GM18498 (cell line): Measurements from ENCODE around the gene ACOX1.

ENCODE experiments used
- ATAC-seq: cut with Tn5 transposase; IDR thresholded peaks from one replicate; pipeline ENCODE4 v1.9.1; 2021; ENCODE audit warnings: mild to moderate bottlenecking, moderate library complexity; ENCODE audit not compliant: unreplicated experiment

Gene ACOX1

GRCh38 chr17:75894049-75894733 lies 84.8 kb downstream of the ACOX1 start:
- no peak for ATAC-seq

GRCh38 chr17:75893305-75894048 lies 85.5 kb downstream of the ACOX1 start:
- ATAC-seq, result no peak

- ATAC-seq, result no peak
Observed at GRCh38 chr17:75892556-75893224, 86.3 kb downstream of the ACOX1 start.

- no peak for ATAC-seq
Observed at GRCh38 chr17:75891605-75892555, 87.1 kb downstream of the ACOX1 start.
